ENCODE results near the gene CAB39L.

Gene CAB39L

DNA sequence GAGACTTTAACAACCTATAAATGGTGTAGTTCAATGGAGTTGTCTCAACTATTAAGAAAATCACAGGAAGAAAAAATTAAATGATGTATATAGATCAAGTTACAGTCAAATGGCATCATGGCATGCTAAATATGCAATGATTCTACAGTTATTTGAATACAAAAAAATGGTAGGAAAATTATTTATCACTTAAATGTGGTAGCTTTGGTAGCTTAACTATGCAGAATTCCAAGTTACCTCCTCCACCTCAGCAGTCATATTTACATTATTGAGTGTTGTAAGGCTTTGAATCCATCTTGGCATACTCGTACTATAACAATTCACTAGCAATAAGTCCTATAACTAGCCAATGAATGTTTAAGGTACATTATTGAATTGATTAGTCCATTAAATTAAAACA is 36.8 kb downstream of the CAB39L start:
- Histone ChIP-seq H3K4me1 (ENCODE audit: insufficient read depth, low read length, poor library complexity, severe bottlenecking) (no peaks in the 10 kb centered on the region), H3K4me2 (ENCODE audit: low read depth, low read length, poor library complexity, severe bottlenecking) (no peak overlapping the region), H2AFZ (ENCODE audit: low read length) (no peak overlapping the region), H3K27me3 (ENCODE audit: insufficient read depth, low read length, poor library complexity, severe bottlenecking) (no peaks in the 10 kb centered on the region), H3K9ac (ENCODE audit: low read depth, low read length, poor library complexity, severe bottlenecking) (no peak overlapping the region), H3K4me3 (ENCODE audit: low read length, poor library complexity, severe bottlenecking) (no peak overlapping the region), H3K79me2 (ENCODE audit: insufficient read depth, low read length) (no peaks in the 10 kb centered on the region), H4K20me1 (ENCODE audit: insufficient read depth, low read length, poor library complexity, severe bottlenecking) (no peaks in the 10 kb centered on the region), H3K9me3 (ENCODE audit: insufficient read depth, low read depth, low read length) (peaks cover 7% of the 10 kb centered on the region; the same call in 1 of the 2 replicates), H3K9me2 (replicated peaks; ENCODE audit: low read depth, low read length) (no peaks in the 10 kb centered on the region), H3F3A (ENCODE audit: low read depth) (no peaks in the 10 kb centered on the region), H3K36me3 (ENCODE audit: insufficient read depth, low read length) (no peaks in the 10 kb centered on the region)
- TF ChIP-seq CTCF (conservative IDR thresholded peaks at IDR 0.05; ENCODE audit: low read length) (no peak), EZH2phosphoT487 (IDR thresholded peaks at IDR 0.05; ENCODE audit: borderline replicate concordance) (no peak)

DNA sequence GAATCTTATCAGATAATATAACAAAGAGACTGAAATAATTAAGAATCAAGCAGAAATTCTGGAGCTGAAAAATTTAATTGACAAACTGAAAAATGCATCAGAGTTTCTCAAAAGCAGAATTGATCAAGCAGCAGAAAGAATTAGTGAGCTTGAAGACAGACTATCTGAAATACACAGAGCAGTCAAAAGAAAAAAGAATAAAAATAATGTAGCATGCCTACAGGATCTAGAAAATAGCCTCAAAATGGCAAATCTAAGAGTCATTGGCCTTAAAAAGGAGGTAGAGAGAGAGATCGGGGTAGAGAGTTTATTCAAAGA is 39.2 kb downstream of the CAB39L start:
- Histone ChIP-seq H3K9ac (ENCODE audit: low read depth, low read length, poor library complexity, severe bottlenecking) (no peak overlapping the region), H3K4me1 (ENCODE audit: insufficient read depth, low read length, poor library complexity, severe bottlenecking) (no peaks in the 10 kb centered on the region), H3K27me3 (ENCODE audit: insufficient read depth, low read length, poor library complexity, severe bottlenecking) (no peaks in the 10 kb centered on the region), H3K4me2 (ENCODE audit: low read depth, low read length, poor library complexity, severe bottlenecking) (no peak overlapping the region), H3K79me2 (ENCODE audit: insufficient read depth, low read length) (no peaks in the 10 kb centered on the region), H4K20me1 (ENCODE audit: insufficient read depth, low read length, poor library complexity, severe bottlenecking) (no peaks in the 10 kb centered on the region), H3F3A (ENCODE audit: low read depth) (no peaks in the 10 kb centered on the region), H3K9me2 (replicated peaks; ENCODE audit: low read depth, low read length) (no peaks in the 10 kb centered on the region), H3K9me3 (ENCODE audit: insufficient read depth, low read depth, low read length) (peaks cover 7% of the 10 kb centered on the region; the same call in 1 of the 2 replicates), H3K36me3 (ENCODE audit: insufficient read depth, low read length) (no peaks in the 10 kb centered on the region), H2AFZ (ENCODE audit: low read length) (no peak overlapping the region), H3K4me3 (ENCODE audit: low read length, poor library complexity, severe bottlenecking) (no peak overlapping the region)
- TF ChIP-seq EZH2phosphoT487 (IDR thresholded peaks at IDR 0.05; ENCODE audit: borderline replicate concordance) (no peak), CTCF (conservative IDR thresholded peaks at IDR 0.05; ENCODE audit: low read length) (no peak)

- Histone ChIP-seq H3K36me3 (ENCODE audit: insufficient read depth, low read length) (no peaks in the 10 kb centered on the region), H3F3A (ENCODE audit: low read depth) (no peaks in the 10 kb centered on the region), H3K9me3 (ENCODE audit: insufficient read depth, low read depth, low read length) (peaks cover 7% of the 10 kb centered on the region; the same call in 1 of the 2 replicates), H3K4me3 (ENCODE audit: low read length, poor library complexity, severe bottlenecking) (no peak overlapping the region), H3K9ac (ENCODE audit: low read depth, low read length, poor library complexity, severe bottlenecking) (no peak overlapping the region), H3K4me1 (ENCODE audit: insufficient read depth, low read length, poor library complexity, severe bottlenecking) (no peaks in the 10 kb centered on the region), H3K79me2 (ENCODE audit: insufficient read depth, low read length) (no peaks in the 10 kb centered on the region), H3K27me3 (ENCODE audit: insufficient read depth, low read length, poor library complexity, severe bottlenecking) (no peaks in the 10 kb centered on the region), H3K4me2 (ENCODE audit: low read depth, low read length, poor library complexity, severe bottlenecking) (no peak overlapping the region), H4K20me1 (ENCODE audit: insufficient read depth, low read length, poor library complexity, severe bottlenecking) (no peaks in the 10 kb centered on the region), H2AFZ (ENCODE audit: low read length) (no peak overlapping the region), H3K9me2 (replicated peaks; ENCODE audit: low read depth, low read length) (no peaks in the 10 kb centered on the region)
- no peak for TF ChIP-seq CTCF (conservative IDR thresholded peaks at IDR 0.05; ENCODE audit: low read length)
- no peak for TF ChIP-seq EZH2phosphoT487 (IDR thresholded peaks at IDR 0.05; ENCODE audit: borderline replicate concordance)
Observed at GRCh38 chr13:49403996-49404702, 39.7 kb downstream of the CAB39L start.
